ENCODE measurements around the gene PIBF1. TPM values are rescaled to one million over a fixed set of nuclear protein-coding genes. Genes with fewer than 3 reads are reported as not detected.

Gene PIBF1
- total RNA-seq, 6 experiments from 2014 or later = 5.3 to 10.9 (median 7.8) TPM

- intact Hi-C loops (cut with DNase I) = no loop called here
- H3K36me3 ChIP-seq = no peaks in the 10 kb centered on the region
- TF ChIP-seq POLR2A (IDR thresholded peaks at IDR 0.05) (no peak), CTCF (IDR thresholded peaks at IDR 0.05) (no peak)
- H3K27ac ChIP-seq = no peak overlapping the region
- no peaks in the 10 kb centered on the region for H3K4me1 ChIP-seq
- ATAC-seq (no peak), DNase-seq (no peak)
- no peaks in the 10 kb centered on the region for H3K27me3 ChIP-seq
- no peak overlapping the region for H3K4me3 ChIP-seq
- H3K9me3 ChIP-seq = no peaks in the 10 kb centered on the region
- WGBS (ENCODE audit: insufficient coverage, low coverage, low lambda C conversion rate, missing lambda C conversion rate) = 77% methylated on average over 2 of the region's 2 CpGs
Observed at GRCh38 chr13:72970301-72970880, 188.5 kb downstream of the PIBF1 start.

- no peak overlapping the region for H3K4me3 ChIP-seq
Observed at GRCh38 chr13:72970956-72971355, 189.0 kb downstream of the PIBF1 start.

GRCh38 chr13:72973234-72973633, 191.3 kb downstream of the PIBF1 start:
- Histone ChIP-seq H3K27me3 (no peaks in the 10 kb centered on the region), H3K9me3 (no peaks in the 10 kb centered on the region), H3K4me1 (no peaks in the 10 kb centered on the region), H3K4me3 (no peak overlapping the region), H3K27ac (no peak overlapping the region), H3K36me3 (no peaks in the 10 kb centered on the region)
- DNase-seq (no peak), ATAC-seq (no peak)
- 100% methylated on average over 1 of the region's 1 CpG for WGBS (ENCODE audit: insufficient coverage, low coverage, low lambda C conversion rate, missing lambda C conversion rate)
- TF ChIP-seq POLR2A (IDR thresholded peaks at IDR 0.05) (no peak), CTCF (IDR thresholded peaks at IDR 0.05) (no peak)
- intact Hi-C loops (cut with DNase I) = no loop called here

More at GRCh38 chr13:72970956-72971355, 189.0 kb downstream of the PIBF1 start:
- H3K27ac ChIP-seq = no peak overlapping the region
- intact Hi-C loops (cut with DNase I) = no loop called here
- no peaks in the 10 kb centered on the region for H3K4me1 ChIP-seq
- TF ChIP-seq POLR2A (IDR thresholded peaks at IDR 0.05) (no peak), CTCF (IDR thresholded peaks at IDR 0.05) (no peak)
- no peaks in the 10 kb centered on the region for H3K36me3 ChIP-seq
- DNase-seq (no peak), ATAC-seq (no peak)
- H3K9me3 ChIP-seq = no peaks in the 10 kb centered on the region
- no peaks in the 10 kb centered on the region for H3K27me3 ChIP-seq
- WGBS (ENCODE audit: insufficient coverage, low coverage, low lambda C conversion rate, missing lambda C conversion rate) = 90% methylated on average over 5 of the region's 5 CpGs

- Histone ChIP-seq H3K36me3 (no peaks in the 10 kb centered on the region), H3K4me1 (no peaks in the 10 kb centered on the region), H3K27ac (no peak overlapping the region), H3K9me3 (no peaks in the 10 kb centered on the region), H3K27me3 (no peaks in the 10 kb centered on the region), H3K4me3 (no peak overlapping the region)
- intact Hi-C loops (cut with DNase I) = no loop called here
- DNase-seq = no peak
- 77% methylated on average over 5 of the region's 5 CpGs for WGBS (ENCODE audit: insufficient coverage, low coverage, low lambda C conversion rate, missing lambda C conversion rate)
- TF ChIP-seq POLR2A (IDR thresholded peaks at IDR 0.05) (no peak), CTCF (IDR thresholded peaks at IDR 0.05) (no peak)
- ATAC-seq = peak in 3 of 4 donors; percentile 36 to 74 (median 56)
Observed at GRCh38 chr13:72983085-72983768, 201.3 kb downstream of the PIBF1 start.
